Measurements from ENCODE around the gene KIAA0586.

The KIAA0586 gene

GRCh38 chr14:58560208-58560607, 132.7 kb downstream of the KIAA0586 start:
- peak; percentile 85 for ATAC-seq
- TF ChIP-seq TOX (CRISPR knock-in tag; IDR thresholded peaks at IDR 0.05; ENCODE audit: borderline replicate concordance) (no peak), SNAI2 (CRISPR knock-in tag; IDR thresholded peaks at IDR 0.05) (no peak), ZFP3 (CRISPR knock-in tag; IDR thresholded peaks at IDR 0.05) (no peak), ARNTL (CRISPR knock-in tag; IDR thresholded peaks at IDR 0.05; ENCODE audit: borderline replicate concordance, low read depth) (no peak)

- ATAC-seq = no peak
- TF ChIP-seq CREB5 (CRISPR knock-in tag; IDR thresholded peaks at IDR 0.05; ENCODE audit: low read depth) = no peak
Observed at GRCh38 chr14:58562141-58562540, 134.6 kb downstream of the KIAA0586 start.

- ATAC-seq = no peak
- TF ChIP-seq PPARA (CRISPR knock-in tag; IDR thresholded peaks at IDR 0.05; ENCODE audit: borderline replicate concordance) = no peak
- no peak for TF ChIP-seq CREB5 (CRISPR knock-in tag; IDR thresholded peaks at IDR 0.05; ENCODE audit: low read depth)
- TF ChIP-seq RARB (CRISPR knock-in tag; IDR thresholded peaks at IDR 0.05) = no peak
- no peak for TF ChIP-seq ZC3H10 (CRISPR knock-in tag; IDR thresholded peaks at IDR 0.05)
- TF ChIP-seq ZNF70 (CRISPR knock-in tag; IDR thresholded peaks at IDR 0.05) = no peak
- no peak for TF ChIP-seq ZFP3 (CRISPR knock-in tag; IDR thresholded peaks at IDR 0.05)
- TF ChIP-seq SNAI2 (CRISPR knock-in tag; IDR thresholded peaks at IDR 0.05) = no peak
- no peak for TF ChIP-seq POU6F1 (CRISPR knock-in tag; IDR thresholded peaks at IDR 0.05; ENCODE audit: borderline replicate concordance, low read depth)
- TF ChIP-seq ESRRG (CRISPR knock-in tag; IDR thresholded peaks at IDR 0.05) = no peak
- no peak for TF ChIP-seq ZNF8 (CRISPR knock-in tag; IDR thresholded peaks at IDR 0.05)
Observed at GRCh38 chr14:58563978-58564377, 136.5 kb downstream of the KIAA0586 start.

GRCh38 chr14:58565832-58566231, 138.3 kb downstream of the KIAA0586 start:
- no peak for TF ChIP-seq CSRNP3 (CRISPR knock-in tag; IDR thresholded peaks at IDR 0.05)
- no peak for TF ChIP-seq ZNF565 (CRISPR knock-in tag; conservative IDR thresholded peaks at IDR 0.05; ENCODE audit: low read depth)
- no peak for TF ChIP-seq ZFP3 (CRISPR knock-in tag; IDR thresholded peaks at IDR 0.05)
- no peak for TF ChIP-seq ZNF70 (CRISPR knock-in tag; IDR thresholded peaks at IDR 0.05)
- no peak for TF ChIP-seq PATZ1 (CRISPR knock-in tag; IDR thresholded peaks at IDR 0.05; ENCODE audit: borderline replicate concordance)
- no peak for TF ChIP-seq ZFP30 (CRISPR knock-in tag; IDR thresholded peaks at IDR 0.05)
- no peak for TF ChIP-seq CREB5 (CRISPR knock-in tag; IDR thresholded peaks at IDR 0.05; ENCODE audit: low read depth)
- TF ChIP-seq ESRRG (CRISPR knock-in tag; IDR thresholded peaks at IDR 0.05) = no peak
- no peak for TF ChIP-seq BACH2 (CRISPR knock-in tag; IDR thresholded peaks at IDR 0.05; ENCODE audit: borderline replicate concordance)
- TF ChIP-seq PPARA (CRISPR knock-in tag; IDR thresholded peaks at IDR 0.05; ENCODE audit: borderline replicate concordance) = no peak
- no peak for TF ChIP-seq ISL1 (CRISPR knock-in tag; IDR thresholded peaks at IDR 0.05)
- no peak for TF ChIP-seq TOX (CRISPR knock-in tag; IDR thresholded peaks at IDR 0.05; ENCODE audit: borderline replicate concordance)
- no peak for TF ChIP-seq GLIS3 (CRISPR knock-in tag; IDR thresholded peaks at IDR 0.05)
- no peak for ATAC-seq

Data from SK-N-SH treated with all-trans-retinoic acid at 6 μM for 48 hours (cell line).